Activated naive CD8-positive, alpha-beta T cell treated with anti-CD3 and anti-CD28 coated beads for 36 hours (primary cell): Measurements from ENCODE around the gene SMO. TPM values are rescaled to one million over a fixed set of nuclear protein-coding genes. Genes with fewer than 3 reads are reported as not detected.

Experiments
- total RNA-seq, 2 experiments: library from RNA; stranded (reverse); gene quantifications; one replicate each; pipeline ENCODE4 v1.2.3, GENCODE V29; 2021

The SMO gene
- total RNA-seq, 2 experiments from 2014 or later = 1.7 to 1.9 TPM

Other genes starting within 250 kb of the SMO start
- 10 to 100 TPM; 71.8 to 72.2 TPM for gene TNPO3, start 133.5 kb upstream of the SMO start, total RNA-seq
- gene TSPAN33, start 43.9 kb upstream of the SMO start, total RNA-seq = 10 to 100 TPM; 18.7 to 19.5 TPM
- gene AHCYL2, start 36.4 kb downstream of the SMO start, total RNA-seq = 1 to 10 TPM; 6.5 to 6.8 TPM
- 1 to 10 TPM; 6.9 to 7.9 TPM for gene STRIP2, start 245.8 kb downstream of the SMO start, total RNA-seq